Measurements from ENCODE around the gene PI4KA.

Gene PI4KA

DNA sequence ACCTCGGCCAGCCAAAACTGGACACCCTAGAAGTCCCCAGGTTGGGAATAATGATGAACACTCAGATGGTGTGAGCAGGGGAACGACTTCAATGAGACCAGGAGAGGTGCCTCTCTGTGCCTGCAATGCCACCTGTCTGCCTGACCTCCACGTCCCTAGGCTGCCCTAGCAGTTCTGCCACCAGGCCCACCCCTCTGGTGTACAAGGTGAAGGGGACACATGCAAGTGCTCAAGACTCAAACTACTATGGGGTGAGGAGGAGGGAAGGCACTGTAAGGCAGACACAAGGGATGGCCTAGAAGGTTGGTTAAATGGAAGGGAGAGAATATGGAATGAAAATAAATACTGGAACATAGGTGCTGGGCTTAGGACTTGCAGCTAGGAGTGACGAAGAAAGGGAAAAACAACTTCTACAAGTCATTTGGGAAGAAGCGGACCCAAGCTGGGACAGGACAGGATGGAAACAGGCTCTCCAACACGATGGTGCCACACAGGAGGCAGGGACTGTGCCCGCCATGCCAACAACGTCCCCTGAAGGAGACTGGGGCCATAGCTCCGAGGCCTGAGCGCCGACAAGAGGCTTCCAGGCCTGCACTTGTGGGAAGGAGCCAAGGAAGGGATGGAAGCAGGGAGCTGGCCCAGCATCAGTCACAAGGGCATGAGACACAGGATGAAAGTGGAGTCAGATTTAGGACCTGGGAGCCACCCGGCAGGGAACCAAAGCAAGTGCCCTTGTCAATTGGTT is 66.2 kb downstream of the PI4KA start:
- DNase-seq: no peak

DNA sequence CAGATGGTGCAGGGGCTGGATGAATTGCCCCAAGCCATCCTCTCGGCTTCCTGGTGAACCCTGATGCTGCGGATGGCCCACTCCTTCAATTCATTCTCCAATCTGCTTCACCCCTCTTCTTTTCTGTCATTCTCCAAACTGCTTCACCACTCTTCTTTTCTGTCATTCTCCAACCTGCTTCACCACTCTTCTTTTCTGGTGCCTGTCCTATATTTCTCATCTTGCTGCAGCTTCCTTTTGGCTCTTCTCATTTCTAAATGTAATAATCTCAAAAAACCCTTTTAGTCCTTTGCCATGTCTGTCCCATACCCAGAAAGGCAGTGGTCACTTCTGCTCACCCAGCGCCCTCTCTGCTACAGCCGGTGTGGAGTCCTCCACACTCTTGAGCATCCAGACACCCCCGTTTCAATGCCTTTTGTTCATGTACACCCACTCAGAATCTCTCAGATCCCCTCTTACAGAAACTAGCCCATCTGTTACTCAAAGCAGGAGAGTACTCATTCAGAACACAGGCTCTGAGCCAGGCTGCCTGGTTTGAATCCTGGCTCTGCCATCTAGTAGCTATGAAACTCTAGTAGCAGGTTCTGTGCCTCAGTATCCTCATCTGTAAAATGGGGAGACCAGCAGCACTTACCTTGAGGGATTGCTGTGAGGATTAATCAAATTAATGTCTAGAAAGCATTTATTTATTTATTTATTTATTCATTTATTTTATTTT is 69.8 kb downstream of the PI4KA start:
- DNase-seq: no peak

DNA sequence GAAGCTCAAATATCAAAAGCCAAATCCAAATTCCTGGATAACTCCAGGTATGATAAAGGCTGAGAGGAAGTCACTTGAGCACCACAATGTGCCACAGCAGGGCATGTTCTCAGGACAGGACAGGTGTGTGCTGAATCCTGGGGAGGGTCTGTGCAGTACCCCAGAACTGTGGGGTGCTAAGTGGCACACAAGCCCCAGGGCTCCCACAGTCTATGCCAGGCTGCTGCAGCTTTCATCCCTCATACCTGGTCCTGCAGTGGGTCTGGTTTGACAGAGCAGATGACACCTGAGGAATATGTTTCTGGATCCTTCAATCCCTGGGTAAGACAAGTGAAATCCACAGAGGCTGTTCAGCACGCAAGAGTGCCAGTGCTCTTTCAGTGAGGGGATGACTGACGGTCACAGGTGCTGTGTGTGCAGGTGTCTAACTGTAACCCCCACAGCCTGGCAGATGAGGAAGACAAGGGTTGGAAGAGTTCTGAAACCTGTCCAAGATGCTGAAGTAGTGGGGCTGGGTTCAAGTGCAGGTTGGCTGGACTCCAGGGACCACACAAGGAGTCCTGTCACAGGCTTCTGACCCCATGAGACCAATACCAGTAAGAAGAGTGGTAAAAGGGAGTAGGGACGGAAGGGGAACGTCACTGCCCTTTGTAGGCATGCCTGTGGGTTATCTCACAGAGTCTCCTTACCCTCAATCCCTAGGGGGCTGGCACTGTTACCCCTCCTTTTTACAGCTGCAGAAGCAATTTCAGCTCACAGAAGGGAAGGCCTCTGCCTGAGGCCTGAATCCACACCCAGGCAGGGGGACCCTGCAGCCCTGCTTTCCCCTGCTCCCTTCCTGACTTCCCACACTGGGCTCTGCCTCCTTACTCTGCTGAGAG is 70.6 kb downstream of the PI4KA start:
- DNase-seq: no peak

- DNase-seq: no peak
These were observed 71.4 kb downstream of the PI4KA start for GRCh38 chr22:20787223-20787622.

DNA sequence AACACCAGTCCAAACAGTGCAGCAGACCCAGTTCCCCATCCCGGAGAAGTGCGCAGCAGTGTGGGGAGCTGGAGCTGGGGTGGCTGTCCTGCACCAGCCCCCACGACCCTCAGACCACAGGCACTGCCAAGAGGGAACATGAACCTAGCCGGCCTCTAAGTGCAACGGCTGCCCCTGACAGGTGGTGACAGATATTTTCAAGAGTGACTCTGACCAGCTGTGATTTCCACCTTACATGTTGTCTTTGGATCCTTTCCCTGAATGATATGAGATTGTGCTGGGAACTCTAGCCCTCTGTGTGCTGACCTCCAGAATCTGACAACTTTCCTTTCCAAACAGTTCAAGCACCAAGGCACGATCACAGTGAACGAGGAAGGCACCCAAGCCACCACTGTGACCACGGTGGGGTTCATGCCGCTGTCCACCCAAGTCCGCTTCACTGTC is 72.1 kb downstream of the PI4KA start:
- DNase-seq: no peak

GRCh38 chr22:20786048-20786447 is 72.6 kb downstream of the PI4KA start:
- DNase-seq: no peak

- DNase-seq: no peak
These were observed 73.2 kb downstream of the PI4KA start for GRCh38 chr22:20785415-20785814.

- DNase-seq: peak; percentile 17 to 41
These were observed 74.5 kb downstream of the PI4KA start for GRCh38 chr22:20783844-20784723.

GRCh38 chr22:20783300-20783673 is 75.3 kb downstream of the PI4KA start:
- no peak for DNase-seq

DNA sequence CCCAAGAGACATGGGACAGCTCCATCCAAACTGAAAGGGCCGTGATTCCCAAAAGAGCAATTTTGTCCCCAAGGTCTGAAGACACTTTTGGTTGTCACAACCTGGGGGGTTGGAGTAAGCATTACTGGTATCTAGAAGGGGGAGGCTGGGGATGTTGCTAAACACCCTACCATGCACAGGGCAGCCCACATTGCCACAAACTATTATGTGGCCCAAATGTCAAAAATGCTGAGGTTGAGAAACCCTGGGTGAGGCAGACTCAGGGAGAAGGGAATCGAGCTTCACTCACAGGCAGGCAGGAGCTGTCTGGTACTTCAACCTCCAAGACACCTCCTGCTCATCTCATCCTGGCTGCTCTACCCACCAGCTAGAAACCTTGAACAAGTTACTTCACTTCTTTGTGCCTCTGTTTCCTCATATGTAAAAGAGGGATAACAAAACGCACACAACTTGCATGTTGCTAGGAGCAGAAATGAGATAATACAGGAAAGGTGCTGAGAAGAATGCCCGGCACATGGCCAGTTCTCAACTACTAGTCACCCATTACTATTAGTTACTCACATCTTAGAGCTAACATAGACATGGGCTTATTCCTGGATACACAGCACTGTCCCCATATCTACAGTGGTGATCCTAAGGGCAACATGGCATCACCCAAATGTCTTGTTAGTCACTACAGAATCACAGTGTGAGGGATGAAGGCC is 75.9 kb downstream of the PI4KA start:
- DNase-seq: no peak

GRCh38 chr22:20782083-20782482 is 76.5 kb downstream of the PI4KA start:
- DNase-seq: no peak

- peak; percentile 24 to 25 for DNase-seq
These were observed 77.2 kb downstream of the PI4KA start for GRCh38 chr22:20781272-20781990.

DNA sequence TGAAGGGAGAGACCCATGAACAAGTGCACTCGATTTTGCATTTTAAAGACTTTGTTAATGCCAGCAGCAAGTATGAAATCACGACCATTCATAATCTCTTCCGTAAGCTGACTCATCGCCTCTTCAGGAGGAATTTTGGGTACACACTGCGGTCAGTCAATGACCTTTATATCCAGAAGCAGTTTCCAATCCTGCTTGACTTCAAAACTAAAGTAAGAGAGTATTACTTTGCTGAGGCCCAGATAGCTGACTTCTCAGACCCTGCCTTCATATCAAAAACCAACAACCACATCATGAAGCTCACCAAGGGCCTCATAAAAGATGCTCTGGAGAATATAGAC is 78.8 kb downstream of the PI4KA start:
- no peak for DNase-seq

- no peak for DNase-seq
These were observed 79.4 kb downstream of the PI4KA start for GRCh38 chr22:20779014-20779817.

GRCh38 chr22:20777420-20778177 is 81.0 kb downstream of the PI4KA start:
- DNase-seq: no peak

DNA sequence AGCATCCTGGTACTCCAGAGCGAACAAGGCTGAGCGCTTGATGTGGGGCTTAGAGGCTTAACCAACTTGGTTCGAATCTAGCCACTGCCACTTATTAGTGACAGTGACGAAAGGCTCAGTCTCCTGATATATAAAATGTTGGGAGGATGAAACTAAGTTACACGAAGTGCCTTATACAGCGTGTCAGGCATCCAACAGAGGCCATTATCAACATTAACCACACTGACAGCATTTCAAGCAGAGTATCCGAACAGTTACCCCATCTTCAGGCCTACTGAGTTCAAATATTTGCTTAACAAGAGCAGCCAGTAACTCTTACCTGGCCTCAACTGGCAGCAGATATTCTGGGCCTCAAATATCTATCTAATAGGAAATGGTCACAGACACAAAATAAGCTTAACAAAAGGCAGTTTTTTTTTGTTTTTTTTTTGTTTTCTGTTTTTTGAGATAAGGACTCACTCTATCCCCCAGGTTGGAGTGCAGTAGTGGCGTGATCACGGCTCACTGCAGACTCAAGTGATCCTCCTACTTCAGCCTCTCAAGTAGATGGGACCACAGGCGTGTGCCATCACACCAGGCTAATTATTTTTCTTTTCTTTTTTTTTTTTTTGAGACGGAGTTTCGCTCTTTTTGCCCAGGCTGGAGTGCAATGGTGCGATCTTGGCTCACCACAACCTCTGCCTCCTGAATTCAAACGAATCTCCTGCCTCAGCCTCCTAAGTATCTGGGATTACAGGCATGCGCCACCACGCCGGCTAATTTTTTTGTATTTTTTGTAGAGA is 81.8 kb downstream of the PI4KA start:
- no peak for DNase-seq

GRCh38 chr22:20775342-20775895 is 83.2 kb downstream of the PI4KA start:
- no peak for DNase-seq

DNA sequence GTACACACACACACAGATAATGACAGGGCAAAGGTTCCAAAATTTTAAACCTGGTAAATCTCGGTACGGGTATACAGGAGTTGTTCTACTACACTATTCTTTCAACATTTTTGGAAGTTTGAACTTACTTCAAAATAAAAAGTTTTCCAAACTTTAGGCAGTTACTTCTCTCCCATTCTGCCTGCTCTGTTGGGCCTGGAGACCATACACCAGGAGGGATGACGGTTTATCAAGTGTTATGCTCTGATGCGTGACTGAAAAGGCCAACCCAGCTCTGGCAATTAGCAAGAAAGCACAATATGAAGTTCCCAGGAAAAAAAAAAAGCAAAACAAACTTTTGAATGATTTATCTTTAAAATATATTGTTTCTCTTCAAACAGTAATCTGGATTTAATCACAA is 83.7 kb downstream of the PI4KA start:
- no peak for DNase-seq
